ENCODE measurements around the gene NUDT4. TPM values are rescaled to one million over a fixed set of nuclear protein-coding genes. Genes with fewer than 3 reads are reported as not detected.

Gene NUDT4
- total RNA-seq, 1 donor from 2014 or later, result 91.7 TPM

GRCh38 chr12:93453633-93454032, 75.9 kb downstream of the NUDT4 start:
- Mint-ChIP-seq H3K4me3 (ENCODE audit: unreplicated experiment) (no peak overlapping the region), H3K27ac (ENCODE audit: unreplicated experiment) (no peak overlapping the region)
- no peak for DNase-seq (ENCODE audit: low spot score)

GRCh38 chr12:93456077-93456476, 78.4 kb downstream of the NUDT4 start:
- peaks cover 2% of the 10 kb centered on the region for H3K27me3 Mint-ChIP-seq (ENCODE audit: unreplicated experiment)
- no peak for TF ChIP-seq CTCF (IDR thresholded peaks at IDR 0.05; ENCODE audit: unreplicated experiment)
- H3K4me3 Mint-ChIP-seq (ENCODE audit: unreplicated experiment), result no peak overlapping the region
- no peak for DNase-seq (ENCODE audit: low spot score)
- no peaks in the 10 kb centered on the region for H3K36me3 Mint-ChIP-seq (ENCODE audit: low read depth, unreplicated experiment)
- H3K27ac Mint-ChIP-seq (ENCODE audit: unreplicated experiment), result no peak overlapping the region
- H3K9me3 Mint-ChIP-seq (ENCODE audit: unreplicated experiment), result no peaks in the 10 kb centered on the region
- H3K4me1 Mint-ChIP-seq (ENCODE audit: unreplicated experiment), result peaks cover 9% of the 10 kb centered on the region

More at GRCh38 chr12:93453633-93454032, 75.9 kb downstream of the NUDT4 start:
- no peaks in the 10 kb centered on the region for H3K4me1 Mint-ChIP-seq (ENCODE audit: unreplicated experiment)
- H3K9me3 Mint-ChIP-seq (ENCODE audit: unreplicated experiment), result no peaks in the 10 kb centered on the region
- TF ChIP-seq CTCF (IDR thresholded peaks at IDR 0.05; ENCODE audit: unreplicated experiment), result no peak
- H3K36me3 Mint-ChIP-seq (ENCODE audit: low read depth, unreplicated experiment), result no peaks in the 10 kb centered on the region
- peaks cover 5% of the 10 kb centered on the region for H3K27me3 Mint-ChIP-seq (ENCODE audit: unreplicated experiment)

Other genes with a start within 250 kb of the NUDT4 start
- gene UBE2N, start 64.0 kb downstream of the NUDT4 start, total RNA-seq (ENCODE audit: unreplicated experiment), result 150 TPM
- gene MRPL42, start 89.6 kb downstream of the NUDT4 start, total RNA-seq (ENCODE audit: unreplicated experiment), result 34.6 TPM
- 19.5 TPM for gene SOCS2, start 194.8 kb downstream of the NUDT4 start, total RNA-seq (ENCODE audit: unreplicated experiment)